Measurements from ENCODE around the gene FOXO3.

DNA sequence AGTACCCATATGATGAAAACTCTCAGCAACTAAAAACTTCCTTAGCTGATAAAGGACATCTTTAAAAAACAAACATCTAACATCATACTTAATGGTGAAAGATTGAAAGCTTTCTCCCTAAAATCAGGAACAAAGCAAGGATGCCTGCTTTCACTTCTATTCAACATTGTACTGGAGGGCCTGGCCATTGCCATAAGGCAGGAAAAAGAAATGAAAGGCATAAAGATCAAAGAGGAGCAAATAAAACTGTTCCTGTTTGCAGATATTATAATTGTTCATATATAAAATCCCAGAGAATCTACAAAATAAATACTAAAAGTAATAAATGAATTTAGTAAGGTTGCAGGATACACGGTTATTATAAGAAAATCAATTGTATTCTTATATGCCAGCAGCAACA is 162.9 kb downstream of the FOXO3 start:
- TF ChIP-seq, protein P1, sequence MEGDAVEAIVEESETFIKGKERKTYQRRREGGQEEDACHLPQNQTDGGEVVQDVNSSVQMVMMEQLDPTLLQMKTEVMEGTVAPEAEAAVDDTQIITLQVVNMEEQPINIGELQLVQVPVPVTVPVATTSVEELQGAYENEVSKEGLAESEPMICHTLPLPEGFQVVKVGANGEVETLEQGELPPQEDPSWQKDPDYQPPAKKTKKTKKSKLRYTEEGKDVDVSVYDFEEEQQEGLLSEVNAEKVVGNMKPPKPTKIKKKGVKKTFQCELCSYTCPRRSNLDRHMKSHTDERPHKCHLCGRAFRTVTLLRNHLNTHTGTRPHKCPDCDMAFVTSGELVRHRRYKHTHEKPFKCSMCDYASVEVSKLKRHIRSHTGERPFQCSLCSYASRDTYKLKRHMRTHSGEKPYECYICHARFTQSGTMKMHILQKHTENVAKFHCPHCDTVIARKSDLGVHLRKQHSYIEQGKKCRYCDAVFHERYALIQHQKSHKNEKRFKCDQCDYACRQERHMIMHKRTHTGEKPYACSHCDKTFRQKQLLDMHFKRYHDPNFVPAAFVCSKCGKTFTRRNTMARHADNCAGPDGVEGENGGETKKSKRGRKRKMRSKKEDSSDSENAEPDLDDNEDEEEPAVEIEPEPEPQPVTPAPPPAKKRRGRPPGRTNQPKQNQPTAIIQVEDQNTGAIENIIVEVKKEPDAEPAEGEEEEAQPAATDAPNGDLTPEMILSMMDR (IDR thresholded peaks at IDR 0.05; ENCODE audit: control extremely low read depth in 1 of 3, insufficient read depth in 1 of 3, low read depth in 1 of 3, low read length in 3 of 3): no peak
- TF ChIP-seq, protein P2, sequence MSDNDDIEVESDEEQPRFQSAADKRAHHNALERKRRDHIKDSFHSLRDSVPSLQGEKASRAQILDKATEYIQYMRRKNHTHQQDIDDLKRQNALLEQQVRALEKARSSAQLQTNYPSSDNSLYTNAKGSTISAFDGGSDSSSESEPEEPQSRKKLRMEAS (IDR thresholded peaks at IDR 0.05): no peak
- no peak for TF ChIP-seq CBX5 (IDR thresholded peaks at IDR 0.05; ENCODE audit: low read depth, low read length)
- no peak for TF ChIP-seq SP1 (IDR thresholded peaks at IDR 0.05; ENCODE audit: low read depth, low read length)
- TF ChIP-seq CEBPB (IDR thresholded peaks at IDR 0.05; ENCODE audit: low read depth, low read length): no peak
- TF ChIP-seq TBP (IDR thresholded peaks at IDR 0.05; ENCODE audit: low read depth, low read length): no peak
- no peak for TF ChIP-seq PHF8 (conservative IDR thresholded peaks at IDR 0.05; ENCODE audit: low read depth, low read length)
- TF ChIP-seq, protein P3, sequence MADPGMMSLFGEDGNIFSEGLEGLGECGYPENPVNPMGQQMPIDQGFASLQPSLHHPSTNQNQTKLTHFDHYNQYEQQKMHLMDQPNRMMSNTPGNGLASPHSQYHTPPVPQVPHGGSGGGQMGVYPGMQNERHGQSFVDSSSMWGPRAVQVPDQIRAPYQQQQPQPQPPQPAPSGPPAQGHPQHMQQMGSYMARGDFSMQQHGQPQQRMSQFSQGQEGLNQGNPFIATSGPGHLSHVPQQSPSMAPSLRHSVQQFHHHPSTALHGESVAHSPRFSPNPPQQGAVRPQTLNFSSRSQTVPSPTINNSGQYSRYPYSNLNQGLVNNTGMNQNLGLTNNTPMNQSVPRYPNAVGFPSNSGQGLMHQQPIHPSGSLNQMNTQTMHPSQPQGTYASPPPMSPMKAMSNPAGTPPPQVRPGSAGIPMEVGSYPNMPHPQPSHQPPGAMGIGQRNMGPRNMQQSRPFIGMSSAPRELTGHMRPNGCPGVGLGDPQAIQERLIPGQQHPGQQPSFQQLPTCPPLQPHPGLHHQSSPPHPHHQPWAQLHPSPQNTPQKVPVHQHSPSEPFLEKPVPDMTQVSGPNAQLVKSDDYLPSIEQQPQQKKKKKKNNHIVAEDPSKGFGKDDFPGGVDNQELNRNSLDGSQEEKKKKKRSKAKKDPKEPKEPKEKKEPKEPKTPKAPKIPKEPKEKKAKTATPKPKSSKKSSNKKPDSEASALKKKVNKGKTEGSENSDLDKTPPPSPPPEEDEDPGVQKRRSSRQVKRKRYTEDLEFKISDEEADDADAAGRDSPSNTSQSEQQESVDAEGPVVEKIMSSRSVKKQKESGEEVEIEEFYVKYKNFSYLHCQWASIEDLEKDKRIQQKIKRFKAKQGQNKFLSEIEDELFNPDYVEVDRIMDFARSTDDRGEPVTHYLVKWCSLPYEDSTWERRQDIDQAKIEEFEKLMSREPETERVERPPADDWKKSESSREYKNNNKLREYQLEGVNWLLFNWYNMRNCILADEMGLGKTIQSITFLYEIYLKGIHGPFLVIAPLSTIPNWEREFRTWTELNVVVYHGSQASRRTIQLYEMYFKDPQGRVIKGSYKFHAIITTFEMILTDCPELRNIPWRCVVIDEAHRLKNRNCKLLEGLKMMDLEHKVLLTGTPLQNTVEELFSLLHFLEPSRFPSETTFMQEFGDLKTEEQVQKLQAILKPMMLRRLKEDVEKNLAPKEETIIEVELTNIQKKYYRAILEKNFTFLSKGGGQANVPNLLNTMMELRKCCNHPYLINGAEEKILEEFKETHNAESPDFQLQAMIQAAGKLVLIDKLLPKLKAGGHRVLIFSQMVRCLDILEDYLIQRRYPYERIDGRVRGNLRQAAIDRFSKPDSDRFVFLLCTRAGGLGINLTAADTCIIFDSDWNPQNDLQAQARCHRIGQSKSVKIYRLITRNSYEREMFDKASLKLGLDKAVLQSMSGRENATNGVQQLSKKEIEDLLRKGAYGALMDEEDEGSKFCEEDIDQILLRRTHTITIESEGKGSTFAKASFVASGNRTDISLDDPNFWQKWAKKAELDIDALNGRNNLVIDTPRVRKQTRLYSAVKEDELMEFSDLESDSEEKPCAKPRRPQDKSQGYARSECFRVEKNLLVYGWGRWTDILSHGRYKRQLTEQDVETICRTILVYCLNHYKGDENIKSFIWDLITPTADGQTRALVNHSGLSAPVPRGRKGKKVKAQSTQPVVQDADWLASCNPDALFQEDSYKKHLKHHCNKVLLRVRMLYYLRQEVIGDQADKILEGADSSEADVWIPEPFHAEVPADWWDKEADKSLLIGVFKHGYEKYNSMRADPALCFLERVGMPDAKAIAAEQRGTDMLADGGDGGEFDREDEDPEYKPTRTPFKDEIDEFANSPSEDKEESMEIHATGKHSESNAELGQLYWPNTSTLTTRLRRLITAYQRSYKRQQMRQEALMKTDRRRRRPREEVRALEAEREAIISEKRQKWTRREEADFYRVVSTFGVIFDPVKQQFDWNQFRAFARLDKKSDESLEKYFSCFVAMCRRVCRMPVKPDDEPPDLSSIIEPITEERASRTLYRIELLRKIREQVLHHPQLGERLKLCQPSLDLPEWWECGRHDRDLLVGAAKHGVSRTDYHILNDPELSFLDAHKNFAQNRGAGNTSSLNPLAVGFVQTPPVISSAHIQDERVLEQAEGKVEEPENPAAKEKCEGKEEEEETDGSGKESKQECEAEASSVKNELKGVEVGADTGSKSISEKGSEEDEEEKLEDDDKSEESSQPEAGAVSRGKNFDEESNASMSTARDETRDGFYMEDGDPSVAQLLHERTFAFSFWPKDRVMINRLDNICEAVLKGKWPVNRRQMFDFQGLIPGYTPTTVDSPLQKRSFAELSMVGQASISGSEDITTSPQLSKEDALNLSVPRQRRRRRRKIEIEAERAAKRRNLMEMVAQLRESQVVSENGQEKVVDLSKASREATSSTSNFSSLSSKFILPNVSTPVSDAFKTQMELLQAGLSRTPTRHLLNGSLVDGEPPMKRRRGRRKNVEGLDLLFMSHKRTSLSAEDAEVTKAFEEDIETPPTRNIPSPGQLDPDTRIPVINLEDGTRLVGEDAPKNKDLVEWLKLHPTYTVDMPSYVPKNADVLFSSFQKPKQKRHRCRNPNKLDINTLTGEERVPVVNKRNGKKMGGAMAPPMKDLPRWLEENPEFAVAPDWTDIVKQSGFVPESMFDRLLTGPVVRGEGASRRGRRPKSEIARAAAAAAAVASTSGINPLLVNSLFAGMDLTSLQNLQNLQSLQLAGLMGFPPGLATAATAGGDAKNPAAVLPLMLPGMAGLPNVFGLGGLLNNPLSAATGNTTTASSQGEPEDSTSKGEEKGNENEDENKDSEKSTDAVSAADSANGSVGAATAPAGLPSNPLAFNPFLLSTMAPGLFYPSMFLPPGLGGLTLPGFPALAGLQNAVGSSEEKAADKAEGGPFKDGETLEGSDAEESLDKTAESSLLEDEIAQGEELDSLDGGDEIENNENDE (IDR thresholded peaks at IDR 0.05; ENCODE audit: insufficient replicate concordance, low read length): no peak
- TF ChIP-seq EP300 (IDR thresholded peaks at IDR 0.05; ENCODE audit: borderline replicate concordance in 1 of 2, low read depth in 2 of 2, low read length in 2 of 2): no peak
- no peak for TF ChIP-seq EZH2 (IDR thresholded peaks at IDR 0.05; ENCODE audit: low read depth, low read length, severe bottlenecking)
- no peak for TF ChIP-seq RFX5 (IDR thresholded peaks at IDR 0.05; ENCODE audit: borderline replicate concordance, low read depth, low read length)
- no peak for TF ChIP-seq POLR2A (IDR thresholded peaks at IDR 0.05; ENCODE audit: control extremely low read depth in 1 of 2, low read depth in 2 of 2, low read length in 2 of 2)
